ENCODE measurements around the gene DMAC1. TPM values are rescaled to one million over a fixed set of nuclear protein-coding genes. Genes with fewer than 3 reads are reported as not detected.

The DMAC1 gene
- total and polyA plus RNA-seq, 11 donors, result 22.8 to 166 (median 108) TPM

DNA sequence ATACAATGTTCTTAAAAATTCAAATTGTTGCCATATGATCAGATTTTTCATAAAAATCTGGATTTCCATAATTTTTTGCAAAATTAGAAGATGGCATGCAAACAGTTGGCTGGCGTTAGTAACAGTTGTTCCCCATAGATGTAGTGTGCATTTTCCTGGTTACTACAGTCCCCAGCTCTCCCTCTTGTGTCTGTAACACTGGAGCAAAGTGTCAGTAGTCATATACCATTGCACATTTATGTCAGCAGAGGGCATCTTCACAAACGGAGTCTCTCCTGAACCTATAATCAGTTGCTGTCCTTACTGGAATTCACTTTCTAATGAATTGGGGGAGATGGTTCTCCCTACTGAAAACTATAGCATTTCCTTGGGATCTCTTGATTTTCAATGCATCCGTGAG is 44.7 kb upstream of the DMAC1 start:
- Histone ChIP-seq H3K27me3 (no peaks in the 10 kb centered on the region), H3K4me3 (no peak overlapping the region), H3K36me3 (no peaks in the 10 kb centered on the region), H3K27ac (no peak overlapping the region), H3K9me3 (no peaks in the 10 kb centered on the region), H3K4me1 (no peaks in the 10 kb centered on the region)
- 49 to 54% (median 51%) methylated on average over 3 of the region's 3 CpGs for WGBS, 4 donors
- ATAC-seq (peak in 2 of 4 donors; percentile 41 to 54), DNase-seq (no peak)
- TF ChIP-seq, protein P1, sequence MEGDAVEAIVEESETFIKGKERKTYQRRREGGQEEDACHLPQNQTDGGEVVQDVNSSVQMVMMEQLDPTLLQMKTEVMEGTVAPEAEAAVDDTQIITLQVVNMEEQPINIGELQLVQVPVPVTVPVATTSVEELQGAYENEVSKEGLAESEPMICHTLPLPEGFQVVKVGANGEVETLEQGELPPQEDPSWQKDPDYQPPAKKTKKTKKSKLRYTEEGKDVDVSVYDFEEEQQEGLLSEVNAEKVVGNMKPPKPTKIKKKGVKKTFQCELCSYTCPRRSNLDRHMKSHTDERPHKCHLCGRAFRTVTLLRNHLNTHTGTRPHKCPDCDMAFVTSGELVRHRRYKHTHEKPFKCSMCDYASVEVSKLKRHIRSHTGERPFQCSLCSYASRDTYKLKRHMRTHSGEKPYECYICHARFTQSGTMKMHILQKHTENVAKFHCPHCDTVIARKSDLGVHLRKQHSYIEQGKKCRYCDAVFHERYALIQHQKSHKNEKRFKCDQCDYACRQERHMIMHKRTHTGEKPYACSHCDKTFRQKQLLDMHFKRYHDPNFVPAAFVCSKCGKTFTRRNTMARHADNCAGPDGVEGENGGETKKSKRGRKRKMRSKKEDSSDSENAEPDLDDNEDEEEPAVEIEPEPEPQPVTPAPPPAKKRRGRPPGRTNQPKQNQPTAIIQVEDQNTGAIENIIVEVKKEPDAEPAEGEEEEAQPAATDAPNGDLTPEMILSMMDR (IDR thresholded peaks at IDR 0.05), result peak in 7 of 12 donors; percentile 20 to 48 (median 33)
- no peak for TF ChIP-seq POLR2A (IDR thresholded peaks at IDR 0.05)
- intact Hi-C loops (cut with DNase I), result loop anchor here in 1 of 10 donors (10.0 kb wide), 1 partner anchor 1051 kb away; no protein-coding TSS in a partner anchor

DNA sequence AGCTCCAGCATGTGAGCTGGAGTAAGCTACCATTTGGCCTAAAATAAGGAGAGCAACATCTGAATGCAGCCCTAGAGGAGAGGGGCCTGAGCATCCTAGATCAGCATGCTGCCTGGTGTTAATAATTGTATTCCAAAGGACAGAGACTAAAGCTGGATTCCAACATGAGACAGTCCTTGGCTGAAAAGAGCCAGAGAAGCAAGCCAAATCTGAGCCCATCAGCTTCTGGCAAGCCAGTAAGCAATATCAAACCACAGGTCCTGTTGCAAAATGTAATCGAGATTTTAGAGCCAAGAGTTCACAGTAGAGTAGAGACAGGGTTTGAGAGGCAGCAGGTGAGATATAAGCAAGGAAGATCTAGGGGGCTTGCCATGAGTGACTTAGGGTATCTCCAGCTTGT is 42.3 kb upstream of the DMAC1 start:
- no peak for ATAC-seq
- intact Hi-C loops (cut with DNase I), result loop anchor here in 1 of 10 donors (10.0 kb wide), 1 partner anchor 1053 kb away; no protein-coding TSS in a partner anchor
- Histone ChIP-seq H3K9me3 (no peaks in the 10 kb centered on the region), H3K27me3 (no peaks in the 10 kb centered on the region), H3K27ac (no peak overlapping the region), H3K36me3 (no peaks in the 10 kb centered on the region), H3K4me1 (no peaks in the 10 kb centered on the region), H3K4me3 (no peak overlapping the region)
- no peak for DNase-seq
- WGBS, 4 donors, result 35 to 81% (median 73%) methylated on average over 1 of the region's 1 CpG
- TF ChIP-seq POLR2A (IDR thresholded peaks at IDR 0.05), result no peak
- TF ChIP-seq, protein P1 (IDR thresholded peaks at IDR 0.05), result no peak

DNA sequence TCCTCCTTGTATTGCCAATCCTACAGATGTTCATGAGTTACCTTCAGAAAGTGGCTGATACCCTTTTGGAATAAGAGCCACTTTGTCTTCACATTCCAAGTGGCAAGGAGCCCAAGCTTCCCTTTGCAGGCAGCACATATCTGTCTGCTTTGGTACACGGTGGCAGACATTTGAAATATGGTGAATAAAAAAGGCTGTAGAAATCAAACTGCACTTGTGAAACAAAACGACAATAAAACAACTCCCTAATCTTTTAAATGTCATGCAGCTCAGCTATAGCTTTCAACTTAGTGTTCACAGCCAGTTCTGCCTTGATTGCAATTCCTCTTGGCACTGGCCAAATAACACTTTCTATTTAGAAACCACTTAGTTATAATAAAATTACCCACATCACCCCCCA is 35.0 kb upstream of the DMAC1 start:
- Histone ChIP-seq H3K4me1 (no peaks in the 10 kb centered on the region), H3K27me3 (no peaks in the 10 kb centered on the region), H3K9me3 (peaks cover 0 to 7% (median 0%) of the 10 kb centered on the region in 12 donors), H3K4me3 (no peak overlapping the region), H3K27ac (no peak overlapping the region), H3K36me3 (no peaks in the 10 kb centered on the region)
- WGBS, 4 donors, result 26 to 30% (median 29%) methylated on average over 2 of the region's 2 CpGs
- intact Hi-C loops (cut with DNase I), result loop anchor here in 1 of 10 donors (10.0 kb wide), 1 partner anchor 50 kb away; no protein-coding TSS in a partner anchor
- ATAC-seq (no peak), DNase-seq (no peak)
- no peak for TF ChIP-seq POLR2A (IDR thresholded peaks at IDR 0.05)
- TF ChIP-seq, protein P1 (IDR thresholded peaks at IDR 0.05), result no peak

DNA sequence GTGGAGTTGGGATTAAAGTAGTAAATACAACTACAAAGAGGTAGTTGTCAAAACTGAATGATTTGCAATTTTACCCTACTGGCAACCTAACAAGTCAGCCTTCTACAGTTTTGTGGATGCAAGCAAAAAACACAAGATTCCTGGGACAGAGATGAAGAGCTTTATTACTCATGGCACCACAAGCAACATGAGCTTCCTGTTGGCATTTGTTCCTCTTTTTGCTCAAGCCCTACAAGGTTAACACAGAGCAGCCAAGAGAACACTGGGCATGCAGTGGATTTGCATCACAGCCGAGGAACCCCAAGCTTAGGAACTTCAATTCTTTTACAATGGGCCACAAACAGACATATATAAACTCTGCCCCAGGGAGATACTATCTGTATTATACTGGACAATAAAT is 28.8 kb upstream of the DMAC1 start:
- ATAC-seq, result peak in 2 of 4 donors; percentile 42 to 44
- TF ChIP-seq, protein P1 (IDR thresholded peaks at IDR 0.05), result no peak
- TF ChIP-seq POLR2A (IDR thresholded peaks at IDR 0.05), result no peak
- Histone ChIP-seq H3K36me3 (no peaks in the 10 kb centered on the region), H3K9me3 (peaks cover 0 to 4% (median 0%) of the 10 kb centered on the region in 12 donors), H3K4me3 (no peak overlapping the region), H3K4me1 (peaks cover 0 to 4% (median 0%) of the 10 kb centered on the region in 12 donors), H3K27me3 (no peaks in the 10 kb centered on the region), H3K27ac (peak overlapping the region in 1 of 12 donors; percentile 56)
- no peak for DNase-seq
- intact Hi-C loops (cut with DNase I), result loop anchor here in 2 of 10 donors (10.0 kb wide), 2 partner anchors 64 to 424 kb away; no protein-coding TSS in a partner anchor
- 75 to 89% (median 84%) methylated on average over 1 of the region's 1 CpG for WGBS, 4 donors

Measured in heart left ventricle (tissue), 16 donors.